HepG2 (cell line): ENCODE results near the gene TAS1R1. TPM values are rescaled to one million over a fixed set of nuclear protein-coding genes. Genes with fewer than 3 reads are reported as not detected.

Experiments
- ATF2 ChIP-seq: sonication (generic); formaldehyde crosslinking; IDR thresholded peaks from 2 replicates; pipeline ENCODE4 v1.4.0; 2020; ENCODE audit warnings: missing genetic modification reagents
- HMG20B ChIP-seq: conservative IDR thresholded peaks from 2 replicates; pipeline ENCODE4 v1.6.1; 2016; ENCODE audit warnings: missing genetic modification reagents, missing compliant biosample characterization
- RAD51 ChIP-seq: fragments of 450-650 bp; IDR thresholded peaks from 2 replicates; pipeline ENCODE4 v1.6.1; 2016; ENCODE audit warnings: borderline replicate concordance
- RFX5 ChIP-seq: IDR thresholded peaks from 2 replicates; pipeline ENCODE4 v1.6.1; 2011; ENCODE audit warnings: low read depth, low read length, improper control_type of control experiment
- SIX4 ChIP-seq: sonication (generic); formaldehyde crosslinking; IDR thresholded peaks from 2 replicates; pipeline ENCODE4 v1.4.0; 2020; ENCODE audit warnings: missing genetic modification reagents
- SMARCC2 ChIP-seq: fragments of 450-650 bp; IDR thresholded peaks from 2 replicates; pipeline ENCODE4 v1.6.1; 2017; ENCODE audit warnings: antibody characterized with exemption, mild to moderate bottlenecking
- SYNCRIP ChIP-seq: fragments of 200-400 bp; formaldehyde crosslinking; IDR thresholded peaks from 2 replicates; pipeline ENCODE4 v1.6.1; 2018; ENCODE audit warnings: mild to moderate bottlenecking, low read depth, low read length; ENCODE audit not compliant: insufficient read depth
- TFE3 ChIP-seq: IDR thresholded peaks from 2 replicates; pipeline ENCODE4 v1.6.1; 2016
- ZBTB43 ChIP-seq: sonication (generic); formaldehyde crosslinking; conservative IDR thresholded peaks from 2 replicates; pipeline ENCODE4 v1.4.0; 2020; ENCODE audit warnings: missing genetic modification reagents
- ZNF280B ChIP-seq: sonication (generic); formaldehyde crosslinking; IDR thresholded peaks from 2 replicates; pipeline ENCODE4 v1.5.0; 2020; ENCODE audit warnings: missing genetic modification reagents, mild to moderate bottlenecking, borderline replicate concordance
- ZNF350 ChIP-seq: sonication (generic); formaldehyde crosslinking; IDR thresholded peaks from 2 replicates; pipeline ENCODE4 v1.4.0; 2020; ENCODE audit warnings: mild to moderate bottlenecking, low read depth, missing genetic modification reagents, borderline replicate concordance
- ZNF451 ChIP-seq: sonication (generic); formaldehyde crosslinking; IDR thresholded peaks from 2 replicates; pipeline ENCODE4 v1.5.0; 2020; ENCODE audit warnings: mild to moderate bottlenecking, missing genetic modification reagents
- ZNF616 ChIP-seq: sonication (generic); formaldehyde crosslinking; IDR thresholded peaks from 2 replicates; pipeline ENCODE4 v1.5.0; 2020; ENCODE audit warnings: low read depth, mild to moderate bottlenecking, missing genetic modification reagents
- ZNF766 ChIP-seq: sonication (generic); formaldehyde crosslinking; IDR thresholded peaks from 2 replicates; pipeline ENCODE4 v1.5.0; 2020; ENCODE audit warnings: missing genetic modification reagents, borderline replicate concordance
- polyA plus RNA-seq, 8 experiments: library from polyadenylated mRNA; depleted of rRNA in 3 of 8; stranded (reverse) in 7 of 8; unstranded in 1 of 8; fragments of >200 nt; fragmentation: Illumina TruSeq in 4 of 8; extraction: Trizol in 4 of 8; gene quantifications; 2 replicates each; pipeline versions ENCODE4 v1.2.1 to v1.2.3, GENCODE V29; 2011 to 2016; ENCODE audit warnings: low read depth in 4 of 8, missing spikeins in 1 of 8, mixed read lengths in 1 of 8; ENCODE audit not compliant: insufficient read depth in 1 of 8
- total RNA-seq, 5 experiments: library from RNA; depleted of rRNA; stranded (reverse); fragments of >200 nt; fragmentation: Illumina TruSeq; extraction: Trizol; gene quantifications; 2 replicates each; pipeline ENCODE4 v1.2.3, GENCODE V29; 2016; ENCODE audit warnings: low read depth in 1 of 5
- TF ChIP-seq, protein P1 (sequence below): sonication (generic); formaldehyde crosslinking; IDR thresholded peaks from 2 replicates; pipeline ENCODE4 v1.4.0; 2020; ENCODE audit warnings: missing genetic modification reagents, mild to moderate bottlenecking, borderline replicate concordance
- TF ChIP-seq, protein P2 (sequence below): IDR thresholded peaks from 2 replicates; pipeline ENCODE4 v1.6.1; 2016; ENCODE audit warnings: missing genetic modification reagents, missing compliant biosample characterization
- TF ChIP-seq, protein P3 (sequence below): sonication (generic); formaldehyde crosslinking; IDR thresholded peaks from 2 replicates; pipeline ENCODE4 v1.4.0; 2020; ENCODE audit warnings: missing genetic modification reagents

Gene TAS1R1
- total and polyA plus RNA-seq, 2 of the 13 experiments (the other 11 are each of a cell fraction or from before 2014, with no cell fraction given), result 1.4 to 1.6 TPM

DNA sequence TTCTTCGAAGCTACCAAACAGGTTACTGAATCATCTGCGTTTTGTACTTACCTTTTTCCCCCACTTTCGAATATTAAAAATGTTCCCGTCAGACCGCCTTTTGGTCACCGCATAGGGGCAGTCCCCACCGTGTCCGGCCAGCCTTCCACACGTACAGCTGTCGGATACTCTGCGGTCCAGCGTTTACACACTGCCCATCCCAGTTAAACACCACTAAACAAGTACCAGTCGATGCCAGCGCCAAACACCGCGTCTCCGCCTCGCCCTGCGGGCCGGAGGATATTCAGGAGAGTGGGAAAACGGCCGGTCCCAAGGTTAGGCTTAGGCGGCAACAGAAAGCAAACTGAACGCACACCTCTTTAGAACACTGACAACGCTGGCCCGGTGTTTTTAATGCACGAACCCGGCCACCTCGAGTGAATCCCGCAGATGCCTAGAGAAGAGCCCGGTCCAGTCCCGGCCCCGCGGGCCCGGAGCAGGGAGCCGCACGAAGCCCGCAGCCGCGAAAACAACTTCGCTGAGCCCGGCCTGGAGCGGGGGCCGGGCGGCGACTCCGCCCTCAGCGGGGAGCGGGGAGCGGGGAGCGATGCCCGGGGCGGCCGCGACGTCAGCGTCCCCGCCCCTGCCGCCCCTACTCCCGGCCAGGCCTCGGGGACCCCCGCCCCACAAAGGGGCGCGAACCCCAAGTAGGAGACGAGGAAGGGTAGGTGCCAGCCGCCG lies 57.7 kb downstream of the TAS1R1 start (continued):
- TF ChIP-seq SYNCRIP, result no peak
- TF ChIP-seq ZNF280B (CRISPR knock-in tag), result peak; percentile 42; the same call in 1 of the 2 replicates
- TF ChIP-seq RFX5, result no peak
- no peak for TF ChIP-seq RAD51
- TF ChIP-seq ZNF350, result no peak; the same call in 1 of the 2 replicates
- TF ChIP-seq SIX4, result no peak
- peak; percentile 49; the same call in 1 of the 2 replicates for TF ChIP-seq ZBTB43 (CRISPR knock-in tag)
- TF ChIP-seq ZNF616, result no peak
- TF ChIP-seq, protein P1, sequence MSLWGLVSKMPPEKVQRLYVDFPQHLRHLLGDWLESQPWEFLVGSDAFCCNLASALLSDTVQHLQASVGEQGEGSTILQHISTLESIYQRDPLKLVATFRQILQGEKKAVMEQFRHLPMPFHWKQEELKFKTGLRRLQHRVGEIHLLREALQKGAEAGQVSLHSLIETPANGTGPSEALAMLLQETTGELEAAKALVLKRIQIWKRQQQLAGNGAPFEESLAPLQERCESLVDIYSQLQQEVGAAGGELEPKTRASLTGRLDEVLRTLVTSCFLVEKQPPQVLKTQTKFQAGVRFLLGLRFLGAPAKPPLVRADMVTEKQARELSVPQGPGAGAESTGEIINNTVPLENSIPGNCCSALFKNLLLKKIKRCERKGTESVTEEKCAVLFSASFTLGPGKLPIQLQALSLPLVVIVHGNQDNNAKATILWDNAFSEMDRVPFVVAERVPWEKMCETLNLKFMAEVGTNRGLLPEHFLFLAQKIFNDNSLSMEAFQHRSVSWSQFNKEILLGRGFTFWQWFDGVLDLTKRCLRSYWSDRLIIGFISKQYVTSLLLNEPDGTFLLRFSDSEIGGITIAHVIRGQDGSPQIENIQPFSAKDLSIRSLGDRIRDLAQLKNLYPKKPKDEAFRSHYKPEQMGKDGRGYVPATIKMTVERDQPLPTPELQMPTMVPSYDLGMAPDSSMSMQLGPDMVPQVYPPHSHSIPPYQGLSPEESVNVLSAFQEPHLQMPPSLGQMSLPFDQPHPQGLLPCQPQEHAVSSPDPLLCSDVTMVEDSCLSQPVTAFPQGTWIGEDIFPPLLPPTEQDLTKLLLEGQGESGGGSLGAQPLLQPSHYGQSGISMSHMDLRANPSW (CRISPR knock-in tag), result no peak
- TF ChIP-seq, protein P2, sequence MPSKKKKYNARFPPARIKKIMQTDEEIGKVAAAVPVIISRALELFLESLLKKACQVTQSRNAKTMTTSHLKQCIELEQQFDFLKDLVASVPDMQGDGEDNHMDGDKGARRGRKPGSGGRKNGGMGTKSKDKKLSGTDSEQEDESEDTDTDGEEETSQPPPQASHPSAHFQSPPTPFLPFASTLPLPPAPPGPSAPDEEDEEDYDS (CRISPR knock-in tag), result no peak
- no peak for TF ChIP-seq TFE3 (CRISPR knock-in tag)
- TF ChIP-seq ATF2 (CRISPR knock-in tag), result 0 out of 2 replicates have a peak, but pooled peaks have one; percentile 32
- TF ChIP-seq, protein P3, sequence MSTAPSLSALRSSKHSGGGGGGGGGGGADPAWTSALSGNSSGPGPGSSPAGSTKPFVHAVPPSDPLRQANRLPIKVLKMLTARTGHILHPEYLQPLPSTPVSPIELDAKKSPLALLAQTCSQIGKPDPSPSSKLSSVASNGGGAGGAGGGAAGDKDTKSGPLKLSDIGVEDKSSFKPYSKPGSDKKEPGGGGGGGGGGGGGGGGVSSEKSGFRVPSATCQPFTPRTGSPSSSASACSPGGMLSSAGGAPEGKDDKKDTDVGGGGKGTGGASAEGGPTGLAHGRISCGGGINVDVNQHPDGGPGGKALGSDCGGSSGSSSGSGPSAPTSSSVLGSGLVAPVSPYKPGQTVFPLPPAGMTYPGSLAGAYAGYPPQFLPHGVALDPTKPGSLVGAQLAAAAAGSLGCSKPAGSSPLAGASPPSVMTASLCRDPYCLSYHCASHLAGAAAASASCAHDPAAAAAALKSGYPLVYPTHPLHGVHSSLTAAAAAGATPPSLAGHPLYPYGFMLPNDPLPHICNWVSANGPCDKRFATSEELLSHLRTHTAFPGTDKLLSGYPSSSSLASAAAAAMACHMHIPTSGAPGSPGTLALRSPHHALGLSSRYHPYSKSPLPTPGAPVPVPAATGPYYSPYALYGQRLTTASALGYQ, result no peak
- TF ChIP-seq ZNF451 (CRISPR knock-in tag), result no peak; the same call in 1 of the 2 replicates
- no peak for TF ChIP-seq HMG20B (CRISPR knock-in tag)
- no peak for TF ChIP-seq SMARCC2
- 0 out of 2 replicates have a peak, but pooled peaks have one; percentile 16 for TF ChIP-seq ZNF766 (CRISPR knock-in tag)
